NOMO-1 (cell line): Measurements from ENCODE around the gene BID.
"Not testable (repeated sequence)": the region's sequence is repeated elsewhere in the genome, so short reads cannot be mapped to it uniquely, and the experiment has no call there.

ENCODE experiments used
- DNase-seq, 2 experiments: peaks; one replicate each; lab custom pipeline; 2025; ENCODE audit not compliant: unreplicated experiment in 2 of 2; lab: John Stamatoyannopoulos, UW

Gene BID

GRCh38 chr22:17705951-17706900 lies 68.0 kb downstream of the BID start:
- peak; percentile 76 to 87 for DNase-seq

GRCh38 chr22:17705546-17705945 lies 68.7 kb downstream of the BID start:
- DNase-seq: no peak

GRCh38 chr22:17703811-17704210 lies 70.5 kb downstream of the BID start:
- DNase-seq: no peak

- DNase-seq: no peak
Measured at GRCh38 chr22:17700778-17701177, 73.5 kb downstream of the BID start.

- peak in 1 of 2 experiments; percentile 64 for DNase-seq
Measured at GRCh38 chr22:17699696-17700340, 74.5 kb downstream of the BID start.

GRCh38 chr22:17698948-17699347 lies 75.3 kb downstream of the BID start:
- DNase-seq: peak in 1 of 2 experiments; percentile 15

GRCh38 chr22:17698276-17698675 lies 76.0 kb downstream of the BID start:
- DNase-seq: not testable (repeated sequence)

GRCh38 chr22:17697196-17697595 lies 77.1 kb downstream of the BID start:
- peak in 1 of 2 experiments; percentile 32 for DNase-seq

GRCh38 chr22:17695986-17696385 lies 78.3 kb downstream of the BID start:
- no peak for DNase-seq

- DNase-seq: no peak
Measured at GRCh38 chr22:17694752-17695151, 79.5 kb downstream of the BID start.

GRCh38 chr22:17694193-17694592 lies 80.1 kb downstream of the BID start:
- no peak for DNase-seq

- DNase-seq: no peak
Measured at GRCh38 chr22:17692841-17693240, 81.4 kb downstream of the BID start.

GRCh38 chr22:17684245-17684644 lies 90.0 kb downstream of the BID start:
- peak; percentile 45 to 50 for DNase-seq
